Iris pigment epithelial cell (primary cell): Measurements from ENCODE around the gene UBFD1.
"Not testable (repeated sequence)": the region's sequence is repeated elsewhere in the genome, so short reads cannot be mapped to it uniquely, and the experiment has no call there.

Experiments used
- DNase-seq: peaks from one replicate; pipeline ENCODE4 v3.0.0-alpha.2; 2011; ENCODE audit warnings: low read depth

Gene UBFD1

DNA sequence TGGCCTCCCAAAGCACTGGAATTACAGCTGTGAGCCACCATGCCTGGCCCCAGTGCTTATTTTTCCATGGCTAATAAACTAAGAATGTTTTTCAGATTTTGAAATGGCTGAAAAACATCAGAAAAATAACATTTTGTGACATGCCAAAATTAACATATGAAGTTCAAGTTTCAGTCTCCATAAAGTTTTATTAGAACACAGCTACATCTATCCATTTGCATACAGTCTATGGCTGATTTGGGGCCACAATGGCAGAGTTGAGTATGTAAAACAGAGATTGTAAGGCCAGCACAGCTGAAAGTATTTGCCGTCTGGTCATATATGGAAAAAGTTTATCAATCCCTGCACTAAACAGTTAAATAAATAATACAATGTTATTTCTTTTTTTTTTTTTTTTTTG is 52.4 kb downstream of the UBFD1 start:
- DNase-seq: no peak

DNA sequence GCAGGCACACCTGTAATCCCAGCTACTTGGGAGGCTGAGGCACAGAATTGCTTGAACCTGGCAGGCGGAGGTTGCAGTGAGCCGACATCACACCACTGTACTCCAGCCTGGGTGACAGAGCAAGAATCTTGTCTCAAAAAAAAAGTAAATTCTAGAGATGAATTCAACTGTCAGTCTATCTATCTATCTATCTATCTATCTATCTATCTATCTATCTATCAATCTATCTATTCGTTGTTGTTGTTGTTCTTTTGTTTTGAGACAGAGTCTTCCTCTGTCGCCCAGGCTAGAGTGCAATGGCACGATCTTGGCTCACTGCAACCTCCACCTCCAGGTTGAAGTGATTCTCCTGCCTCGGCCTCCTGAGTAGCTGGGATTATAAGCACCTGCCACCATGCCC is 53.4 kb downstream of the UBFD1 start:
- DNase-seq: not testable (repeated sequence)

DNA sequence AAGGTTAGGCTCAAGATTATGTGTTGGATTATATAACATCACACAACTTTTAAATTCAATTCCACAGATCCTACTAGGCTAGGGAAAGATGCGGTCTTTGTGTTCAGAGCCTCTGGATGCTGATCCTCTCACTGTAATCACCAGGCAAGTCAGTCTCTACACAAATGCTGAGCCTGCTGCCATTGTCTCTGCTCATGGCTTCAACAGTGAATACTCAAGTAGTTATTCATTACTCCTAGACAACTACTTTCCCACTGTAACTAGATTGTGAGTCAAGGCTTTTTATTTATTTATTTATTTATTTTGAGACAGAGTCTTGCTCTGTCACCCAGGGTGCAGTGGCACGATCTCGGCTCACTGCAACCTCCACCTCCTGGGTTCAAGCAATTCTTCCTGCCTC is 54.4 kb downstream of the UBFD1 start:
- DNase-seq: no peak

DNA sequence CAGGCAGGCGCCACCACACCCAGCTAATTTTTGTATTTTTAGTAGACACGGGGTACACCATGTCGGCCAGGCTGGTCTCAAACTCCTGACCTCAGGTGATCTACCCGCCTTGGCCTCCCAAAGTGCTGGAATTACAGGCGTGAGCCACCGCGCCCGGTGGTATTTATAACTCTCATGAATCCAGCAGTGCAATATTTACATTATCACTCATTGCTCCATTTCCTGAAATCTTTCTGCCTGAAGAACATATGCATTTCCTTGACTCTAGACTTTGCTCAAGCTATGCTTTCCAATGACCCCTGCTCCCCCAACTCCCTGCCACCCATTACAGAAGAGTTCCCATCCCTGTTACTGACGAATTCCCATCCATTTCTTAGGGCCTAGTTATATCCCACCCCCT is 58.3 kb downstream of the UBFD1 start:
- no peak for DNase-seq
